GM10248 (cell line): ENCODE measurements around the gene MAPKAP1.

Experiments used
- CTCF ChIA-PET: fragments of 300-600 bp; sonication (Branson Sonifier 250); formaldehyde crosslinking; extraction: SDS; loops from one replicate; lab custom pipeline; 2021; ENCODE audit warnings: antibody characterized with exemption; lab: Yijun Ruan, JAX
- POLR2A ChIA-PET: fragments of 350-650 bp; sonication (Branson Sonifier 250); formaldehyde crosslinking; extraction: SDS; loops from one replicate; lab custom pipeline; 2020; ENCODE audit warnings: antibody characterized with exemption; lab: Yijun Ruan, JAX
- DNase-seq: peaks from one replicate; pipeline ENCODE4 v3.0.0; 2012; ENCODE audit errors: extremely low spot score
- CTCF ChIP-seq: IDR thresholded peaks from 2 replicates; pipeline ENCODE4 v1.5.1; 2012; ENCODE audit warnings: mild to moderate bottlenecking, low read depth; ENCODE audit errors: extremely low read depth, missing control alignments, control extremely low read depth

The MAPKAP1 gene

GRCh38 chr9:125749951-125750626, 43.1 kb upstream of the MAPKAP1 start:
- POLR2A ChIA-PET = no interaction called here
- CTCF ChIA-PET = interaction anchor here (0.7 to 2.4 kb wide), 4 partner anchors 9 to 342 kb away, joined by 3 to 7 read pairs (median 4); no protein-coding TSS in a partner anchor
- no peak for DNase-seq
- no peak for TF ChIP-seq CTCF

- no peak for TF ChIP-seq CTCF
- ChIA-PET CTCF (interaction anchor here (0.6 to 2.4 kb wide), 4 partner anchors 10 to 341 kb away, joined by 3 to 7 read pairs (median 4); no protein-coding TSS in a partner anchor), POLR2A (no interaction called here)
- no peak for DNase-seq
Measured at GRCh38 chr9:125749287-125749935, 42.4 kb upstream of the MAPKAP1 start.

- no peak for TF ChIP-seq CTCF
- DNase-seq = no peak
- CTCF ChIA-PET = interaction anchor here (0.6 to 2.4 kb wide), 3 partner anchors 11 to 43 kb away, joined by 3 to 7 read pairs (median 3); no protein-coding TSS in a partner anchor
- POLR2A ChIA-PET = interaction anchor here (0.5 to 1.0 kb wide), 2 partner anchors 41 to 1447 kb away, joined by 3 to 10 read pairs; partner anchors contain the start of gene MAPKAP1
Measured at GRCh38 chr9:125748446-125749099, 41.6 kb upstream of the MAPKAP1 start.

- no peak for TF ChIP-seq CTCF
- ChIA-PET CTCF (interaction anchor here (1.1 kb wide), 1 partner anchor 16 kb away, joined by 3 read pairs; no protein-coding TSS in a partner anchor), POLR2A (interaction anchor here (1.0 kb wide), 1 partner anchor 41 kb away, joined by 3 read pairs; the partner anchor contains the start of gene MAPKAP1)
- peak; percentile 44 for DNase-seq
Measured at GRCh38 chr9:125747765-125748445, 40.9 kb upstream of the MAPKAP1 start.

- no peak for TF ChIP-seq CTCF
- POLR2A ChIA-PET = no interaction called here
Measured at GRCh38 chr9:125747053-125747764, 40.2 kb upstream of the MAPKAP1 start, which contains the start of gene PBX3. PBX3 (plus strand) TSS chr9:125747373.

More at GRCh38 chr9:125747053-125747764, 40.2 kb upstream of the MAPKAP1 start, which contains the start of gene PBX3:
- peak; percentile 75 for DNase-seq
- CTCF ChIA-PET = no interaction called here
